Daoy (cell line): Measurements from ENCODE around the gene ZNF607. TPM values are rescaled to one million over a fixed set of nuclear protein-coding genes. Genes with fewer than 3 reads are reported as not detected.

Experiments used
- DNase-seq: peaks from one replicate; pipeline ENCODE4 v3.0.0-alpha.2; 2015; ENCODE audit warnings: low read depth
- total RNA-seq: library from RNA; depleted of rRNA; stranded (reverse); fragments of >200 nt; shearing (Covaris generic); gene quantifications from 2 replicates; pipeline ENCODE4 v1.2.3, GENCODE V29; 2014; rRNA removed

The ZNF607 gene
- total RNA-seq, 1 experiment from 2014 or later, result 1.6 TPM

DNA sequence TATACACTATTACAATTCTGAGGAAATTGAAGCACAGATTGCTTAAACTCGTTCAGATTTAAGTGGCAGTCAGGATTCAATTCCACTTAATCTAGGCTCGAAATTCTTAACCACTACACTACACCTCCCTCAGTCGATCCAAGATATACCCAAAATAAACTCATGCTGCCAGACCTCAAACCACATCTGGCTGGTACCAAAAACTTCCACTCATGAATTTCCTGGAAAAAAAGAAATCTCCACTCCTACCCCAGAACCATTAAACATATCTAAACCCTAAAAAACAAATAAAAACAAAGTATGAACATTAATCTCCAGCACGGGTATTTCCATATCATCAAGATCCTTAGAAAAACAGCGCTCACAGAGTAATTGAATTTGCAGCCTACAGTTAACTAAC is 65.4 kb downstream of the ZNF607 start:
- DNase-seq, result no peak

Other genes starting within 250 kb of the ZNF607 start
- gene ZNF793, start 212.8 kb downstream of the ZNF607 start, total RNA-seq, result 3.1 and 4.5 TPM in 2 replicates
- 0.71 and 1.5 TPM in 2 replicates for gene ZNF571, start 125.0 kb downstream of the ZNF607 start, total RNA-seq
- gene ZNF540, start 124.9 kb downstream of the ZNF607 start, total RNA-seq, result not detected in 2 replicates
- 6.8 and 7.9 TPM in 2 replicates for gene ZFP30, start 64.3 kb downstream of the ZNF607 start, total RNA-seq
- 3.9 and 4.6 TPM in 2 replicates for gene ZNF573, start 59.8 kb upstream of the ZNF607 start, total RNA-seq
- not detected in 2 replicates for gene WDR87, start 186.8 kb upstream of the ZNF607 start, total RNA-seq
- gene SIPA1L3, start 187.4 kb upstream of the ZNF607 start, total RNA-seq, result 6.0 and 13.4 TPM in 2 replicates